SK-N-MC (cell line): Measurements from ENCODE around the gene TVP23A.

Experiments
- EZH2 ChIP-seq: fragments of 200-600 bp; sonication (generic); IDR thresholded peaks from one replicate; pipeline ENCODE4 v1.6.1; 2017; ENCODE audit warnings: antibody characterized with exemption
- POLR2AphosphoS5 ChIP-seq: IDR thresholded peaks from 2 replicates; pipeline ENCODE4 v1.6.1; 2012; ENCODE audit warnings: mild to moderate bottlenecking, low read depth, low read length, borderline replicate concordance

DNA sequence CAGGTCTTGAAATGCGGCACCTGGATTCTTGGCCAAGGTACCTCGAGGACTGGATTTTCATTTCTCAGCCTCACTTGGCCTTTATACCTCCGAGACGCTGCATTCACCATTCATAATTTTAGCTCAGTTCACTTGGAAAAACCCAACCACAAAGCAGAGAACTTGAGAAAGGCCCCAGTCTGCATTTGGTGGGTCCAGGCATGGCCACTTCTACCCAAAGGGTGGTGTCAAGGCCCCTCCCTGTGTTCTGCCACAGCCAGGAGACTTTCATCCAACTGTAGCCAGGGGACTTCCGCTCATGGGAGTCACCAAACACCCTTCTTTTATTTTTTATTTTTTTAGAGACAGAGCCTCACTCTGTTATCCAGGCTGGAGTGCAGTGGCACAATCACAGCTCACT lies 14.7 kb upstream of the TVP23A start:
- TF ChIP-seq POLR2AphosphoS5 (no peak), EZH2 (no peak)
